Activated CD4-positive, alpha-beta T cell treated with anti-CD3 and anti-CD28 coated beads for 1 hour (primary cell): ENCODE measurements around the gene PEMT.
"Not testable (repeated sequence)": the region's sequence is repeated elsewhere in the genome, so short reads cannot be mapped to it uniquely, and the experiment has no call there.

Experiments used
- DNase-seq: peaks from one replicate; pipeline ENCODE4 v3.0.0-alpha.2; 2020

The PEMT gene

GRCh38 chr17:17591355-17592298, at the start of gene PEMT:
TSS of gene PEMT (minus strand) at chr17:17591708. CDS start at chr17:17591626, 82 bp downstream.
- peak; percentile 89 for DNase-seq

DNA sequence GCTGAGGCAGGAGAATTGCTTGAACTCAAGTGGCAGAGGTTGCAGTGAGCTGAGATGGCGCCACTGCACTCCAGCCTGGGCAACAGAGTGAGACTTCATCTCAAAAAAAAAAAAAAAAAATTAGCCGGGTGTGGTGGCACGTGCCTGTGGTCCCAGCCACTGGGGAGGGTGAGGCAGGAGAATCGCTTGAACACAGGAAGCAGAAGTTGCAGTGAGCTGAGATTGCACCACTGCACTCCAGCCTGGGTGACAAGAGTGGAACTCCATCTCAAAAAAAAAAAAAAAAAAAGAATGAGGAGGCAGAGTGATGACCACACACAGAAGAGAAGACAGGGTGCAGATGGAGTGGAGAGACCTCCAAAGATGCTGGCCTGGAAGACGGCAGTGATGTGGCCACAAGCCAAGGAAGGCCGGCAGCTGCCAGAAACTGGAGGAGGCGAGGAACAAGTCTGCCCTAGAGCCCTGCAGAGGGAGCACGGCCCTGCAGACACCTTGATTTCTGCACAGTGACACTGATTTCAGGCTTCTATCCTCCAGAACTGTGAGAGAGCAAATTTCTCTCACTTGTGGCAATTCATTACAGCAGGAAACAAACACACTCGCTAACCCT, 48.3 kb upstream of the PEMT start:
- not testable (repeated sequence) for DNase-seq

DNA sequence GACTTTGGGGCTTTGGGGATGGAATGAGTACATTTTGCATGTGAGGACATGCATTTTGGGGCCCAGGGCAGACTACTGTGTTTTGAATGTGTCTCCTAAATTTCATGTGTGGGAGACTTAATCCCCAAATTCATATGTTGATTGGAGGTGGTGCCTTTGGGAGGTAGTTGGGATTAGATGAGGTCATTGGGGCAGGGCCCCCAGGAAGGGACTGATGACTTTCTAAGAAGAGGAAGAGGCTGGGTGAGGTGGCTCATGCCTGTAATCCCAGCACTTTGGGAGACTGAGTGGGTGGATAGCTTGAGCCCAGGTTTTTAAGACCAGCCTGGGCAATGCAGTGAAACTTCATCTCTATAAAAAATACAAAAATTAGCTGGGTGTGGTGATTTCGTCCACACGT, 47.0 kb upstream of the PEMT start:
- no peak for DNase-seq

GRCh38 chr17:17636272-17636885, 44.9 kb upstream of the PEMT start:
- DNase-seq = no peak

DNA sequence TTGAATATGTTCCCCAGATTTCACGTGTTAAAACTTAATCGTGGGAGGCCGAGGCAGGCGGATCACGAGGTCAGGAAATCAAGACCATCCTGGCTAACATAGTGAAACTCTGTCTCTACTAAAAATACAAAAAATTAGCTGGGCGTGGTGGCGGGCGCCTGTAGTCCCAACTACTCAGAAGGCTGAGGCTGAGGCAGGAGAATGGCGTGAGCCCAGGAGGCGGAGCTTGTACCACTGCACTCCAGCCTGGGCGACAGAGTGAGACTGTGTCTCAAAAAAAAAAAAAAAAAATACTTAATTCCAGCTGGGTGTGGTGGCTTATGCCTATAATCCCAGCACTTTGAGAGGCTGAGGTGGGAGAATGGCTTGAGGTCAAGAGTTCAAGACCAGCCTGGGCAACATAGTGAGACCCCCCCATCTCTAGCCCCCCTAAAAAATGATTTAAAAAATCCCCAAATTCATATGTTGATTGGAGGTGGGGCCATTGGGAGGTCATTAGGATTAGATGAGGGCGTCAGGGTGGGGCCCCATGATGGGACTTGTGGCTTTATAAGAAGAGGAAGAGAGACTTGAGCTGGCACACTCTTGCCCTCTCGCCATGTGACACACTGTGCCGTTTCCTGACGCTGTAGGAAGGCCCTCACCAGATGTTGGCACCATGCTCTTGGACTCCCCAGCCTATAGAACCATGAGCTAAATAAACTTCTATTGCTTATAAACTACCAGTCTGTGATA, 44.2 kb upstream of the PEMT start:
- DNase-seq = not testable (repeated sequence)

DNA sequence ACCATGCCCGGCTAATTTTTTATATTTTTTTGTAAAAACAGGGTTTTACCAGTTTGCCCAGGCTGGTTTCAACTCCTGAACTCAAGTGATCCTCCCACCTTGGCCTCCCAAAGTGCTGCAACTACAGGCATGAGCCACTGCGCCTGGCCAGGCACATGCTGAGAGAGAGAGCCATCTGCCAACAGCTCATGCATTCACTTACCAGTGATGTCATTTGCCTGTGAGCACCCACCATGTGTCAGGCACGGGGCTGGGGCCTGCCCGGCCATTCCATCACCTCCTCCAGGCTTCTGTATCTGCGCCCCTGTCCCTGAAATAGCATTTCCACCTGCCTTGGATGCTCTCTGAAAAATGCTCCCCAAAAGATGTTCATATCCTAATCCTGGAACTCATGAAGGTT, 43.6 kb upstream of the PEMT start:
- DNase-seq = no peak

DNA sequence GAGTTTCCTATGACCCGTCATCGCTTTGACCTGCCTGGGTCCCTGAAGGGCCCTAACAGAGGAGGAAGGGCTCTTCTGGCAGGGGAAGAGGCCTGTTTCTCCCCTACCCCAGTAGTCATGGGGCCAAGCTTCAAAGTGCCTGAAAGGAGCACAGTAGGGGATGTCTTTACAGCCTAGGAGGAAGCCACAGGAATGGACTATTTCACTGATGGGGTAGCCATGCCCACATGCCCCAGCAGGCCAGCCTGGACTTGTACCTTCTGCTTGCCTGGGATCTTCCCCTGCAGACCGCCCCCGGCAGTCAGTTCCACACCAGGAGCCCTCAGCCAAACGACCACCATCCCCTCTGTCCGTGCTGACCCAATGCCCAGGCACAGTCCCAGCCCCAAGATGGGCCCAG, 41.8 kb upstream of the PEMT start:
- no peak for DNase-seq

DNA sequence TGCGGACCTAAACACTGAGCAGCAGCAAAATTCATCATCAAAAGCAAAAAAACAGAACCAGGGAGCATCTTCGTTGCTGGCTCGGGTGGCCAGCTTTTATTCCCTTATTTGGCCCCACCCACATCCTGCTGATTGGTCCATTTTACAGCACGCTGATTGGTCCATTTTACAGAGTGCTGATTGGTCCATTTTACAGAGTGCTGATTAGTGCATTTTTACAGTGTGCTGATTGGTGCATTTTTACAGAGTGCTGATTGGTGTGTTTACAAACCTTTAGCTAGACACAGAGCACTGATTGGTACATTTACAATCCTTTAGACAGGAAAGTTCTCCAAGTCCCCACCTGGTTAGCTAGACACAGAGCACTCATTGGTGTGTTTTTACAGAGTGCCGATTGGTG, 41.2 kb upstream of the PEMT start:
- DNase-seq = not testable (repeated sequence)

DNA sequence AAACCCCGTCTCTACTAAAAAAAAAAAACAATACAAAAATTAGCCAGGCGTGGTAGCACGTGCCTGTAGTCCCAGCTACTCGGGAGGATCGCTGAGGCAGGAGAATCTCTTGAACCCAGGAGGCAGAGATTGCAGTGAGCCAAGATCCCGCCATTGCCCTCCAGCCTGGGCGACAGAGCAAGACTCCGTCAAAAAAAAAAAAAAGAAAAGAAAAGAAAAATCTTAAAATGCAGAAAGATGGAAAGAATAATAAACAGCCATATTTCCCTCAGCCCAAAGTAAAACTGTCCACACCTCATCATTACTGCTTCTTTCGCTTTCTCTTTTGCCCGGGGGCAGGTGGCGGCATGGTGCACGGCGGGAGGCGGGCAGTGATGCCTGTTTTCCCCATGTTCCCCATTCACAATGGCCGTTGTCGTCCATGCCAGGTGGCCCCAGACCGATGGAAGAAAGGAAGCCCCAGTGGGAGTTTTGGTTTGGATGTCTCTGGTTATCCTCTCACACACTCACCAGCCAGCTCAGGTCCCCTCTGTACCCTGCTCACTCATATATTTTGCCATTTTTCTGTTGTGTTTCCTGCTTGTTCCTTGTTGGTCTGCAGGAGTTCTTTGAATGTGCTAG, 37.0 kb upstream of the PEMT start:
- peak; percentile 19 for DNase-seq

GRCh38 chr17:17626840-17627239, 35.3 kb upstream of the PEMT start:
- no peak for DNase-seq

DNA sequence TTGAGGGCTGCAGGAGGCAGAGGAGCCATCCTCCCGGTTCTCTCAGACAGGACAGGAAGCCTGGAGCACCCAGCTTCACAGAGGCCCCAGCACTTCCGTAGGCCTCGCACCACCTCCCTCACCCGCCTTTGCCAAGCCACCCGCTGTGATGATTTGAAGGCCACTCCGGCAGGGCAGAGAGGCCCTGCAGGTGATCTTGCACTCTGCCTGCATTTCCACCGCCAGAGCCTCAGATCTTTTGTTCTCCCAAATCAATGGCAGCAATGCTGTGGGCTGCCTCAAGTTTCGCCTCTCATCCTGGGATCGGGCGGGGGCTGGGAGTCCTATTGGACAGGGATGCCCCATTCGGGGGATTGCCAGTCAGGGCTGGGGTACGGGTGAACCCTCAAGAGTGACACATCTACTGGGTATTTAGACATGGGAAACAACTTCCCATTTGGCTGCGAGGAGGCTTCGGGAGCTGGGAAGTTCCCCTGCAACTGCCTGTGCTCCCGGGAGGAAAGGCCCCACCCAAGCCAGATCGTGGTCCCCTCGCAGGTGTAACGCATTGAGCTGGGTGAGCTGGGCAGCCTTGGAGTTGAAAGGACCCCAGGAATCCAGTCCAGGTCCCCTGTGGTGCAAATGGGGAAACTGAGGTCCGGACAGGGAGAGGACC, 34.8 kb upstream of the PEMT start:
- DNase-seq = no peak

- DNase-seq = no peak
Measured at GRCh38 chr17:17624741-17625140, 33.2 kb upstream of the PEMT start.

GRCh38 chr17:17623904-17624303, 32.4 kb upstream of the PEMT start:
- DNase-seq = no peak

- DNase-seq = no peak
Measured at GRCh38 chr17:17621254-17621653, 29.7 kb upstream of the PEMT start.

- DNase-seq = peak; percentile 17
Measured at GRCh38 chr17:17613708-17614114, 22.2 kb upstream of the PEMT start.

DNA sequence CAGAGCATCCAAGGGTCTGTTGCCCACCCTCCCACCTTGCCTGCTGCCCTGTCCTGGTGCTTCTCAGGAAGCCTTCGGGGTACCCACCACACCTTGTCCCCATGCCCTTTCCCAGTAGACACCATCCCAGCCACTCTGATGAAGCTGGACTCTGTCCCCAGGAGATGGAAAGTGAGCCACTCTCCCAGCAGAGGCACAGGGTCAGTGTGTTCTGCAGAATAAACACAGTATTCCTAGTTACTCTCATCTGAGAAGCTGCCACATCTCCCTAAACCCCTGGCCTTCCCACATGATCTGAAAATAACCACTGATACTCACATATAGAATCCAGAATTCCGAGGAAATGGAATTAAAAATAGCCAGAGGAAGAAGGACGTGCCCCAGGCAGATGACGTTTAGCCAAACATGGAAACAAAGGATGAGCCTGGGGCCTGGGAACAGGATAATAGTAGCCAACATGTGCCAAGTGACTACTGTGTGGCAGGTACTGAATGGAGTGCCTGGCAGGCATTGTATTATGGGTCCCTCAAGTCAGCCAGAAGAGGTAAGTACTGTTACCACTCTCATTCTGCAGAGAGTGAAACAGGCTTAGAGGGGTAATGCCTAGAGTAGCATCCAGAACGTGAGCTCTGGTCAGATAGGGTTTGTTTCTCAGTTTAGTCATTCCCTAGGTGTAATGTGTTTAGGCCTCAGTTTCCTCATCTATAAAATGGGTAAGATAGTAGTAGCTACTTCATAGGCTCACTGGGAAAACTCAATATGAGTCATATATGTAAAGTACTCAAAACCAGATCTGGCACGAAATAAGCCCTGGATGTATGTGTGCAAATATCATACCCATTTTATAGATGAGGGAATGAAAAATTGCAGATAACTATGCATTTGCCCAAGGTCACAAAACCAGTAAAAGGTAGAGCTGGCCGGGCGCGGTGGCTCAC, 20.8 kb upstream of the PEMT start:
- DNase-seq = no peak

GRCh38 chr17:17609121-17609520, 17.6 kb upstream of the PEMT start:
- no peak for DNase-seq

DNA sequence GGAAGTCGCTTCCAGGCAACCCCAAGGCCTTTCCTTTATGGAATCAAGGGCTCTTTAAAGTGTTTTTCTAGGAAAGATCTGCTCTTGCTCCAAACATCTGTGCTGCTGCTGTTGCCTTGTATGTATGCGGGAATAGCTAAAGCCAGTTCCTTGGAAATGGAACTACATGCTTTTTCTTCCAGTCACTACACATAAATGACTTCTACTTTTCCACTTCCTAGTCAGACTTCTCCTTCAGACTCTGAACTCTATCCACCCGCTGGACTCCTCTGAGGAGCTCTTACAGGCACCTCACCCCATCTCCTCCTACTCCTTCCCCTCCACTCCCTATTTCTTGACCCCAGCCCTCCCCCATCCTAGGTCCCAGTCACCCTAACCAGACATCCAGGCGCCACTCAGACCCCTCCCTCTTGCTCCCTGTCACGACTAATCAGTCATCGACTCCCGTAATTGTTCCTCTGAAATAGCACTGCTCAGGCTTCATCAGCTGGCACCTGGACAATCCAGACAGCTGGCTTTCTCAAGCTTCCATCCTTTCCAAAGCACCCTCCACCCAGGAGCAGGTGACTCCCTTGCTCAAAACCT, 15.0 kb upstream of the PEMT start:
- DNase-seq = no peak

- no peak for DNase-seq
Measured at GRCh38 chr17:17605729-17606088, 14.2 kb upstream of the PEMT start.

- DNase-seq = no peak
Measured at GRCh38 chr17:17605083-17605728, 13.7 kb upstream of the PEMT start.
